NB4 (cell line): ENCODE results near the gene PPP4R4.

ENCODE experiments used
- DNase-seq: peaks from one replicate; pipeline ENCODE4 v3.0.0; 2010; ENCODE audit warnings: low read depth
- H3K4me3 ChIP-seq: one replicate; pipeline ENCODE4 v1.5.1; 2011; ENCODE audit warnings: mild to moderate bottlenecking, low read depth, low read length, moderate library complexity
- MYC ChIP-seq: IDR thresholded peaks from 2 replicates; pipeline ENCODE4 v1.6.1; 2011; ENCODE audit warnings: low read depth, low read length
- POLR2A ChIP-seq: IDR thresholded peaks from 2 replicates; pipeline ENCODE4 v1.6.1; 2011; ENCODE audit warnings: mild to moderate bottlenecking; ENCODE audit not compliant: insufficient read length; ENCODE audit errors: extremely low read depth
- TF ChIP-seq, protein P1 (sequence below): IDR thresholded peaks from one replicate; pipeline ENCODE4 v1.5.1; 2012; ENCODE audit warnings: low read depth, low read length
- TF ChIP-seq, protein P2 (sequence below): IDR thresholded peaks from 2 replicates; pipeline ENCODE4 v1.6.1; 2011; ENCODE audit warnings: low read depth, low read length

PPP4R4 gene

DNA sequence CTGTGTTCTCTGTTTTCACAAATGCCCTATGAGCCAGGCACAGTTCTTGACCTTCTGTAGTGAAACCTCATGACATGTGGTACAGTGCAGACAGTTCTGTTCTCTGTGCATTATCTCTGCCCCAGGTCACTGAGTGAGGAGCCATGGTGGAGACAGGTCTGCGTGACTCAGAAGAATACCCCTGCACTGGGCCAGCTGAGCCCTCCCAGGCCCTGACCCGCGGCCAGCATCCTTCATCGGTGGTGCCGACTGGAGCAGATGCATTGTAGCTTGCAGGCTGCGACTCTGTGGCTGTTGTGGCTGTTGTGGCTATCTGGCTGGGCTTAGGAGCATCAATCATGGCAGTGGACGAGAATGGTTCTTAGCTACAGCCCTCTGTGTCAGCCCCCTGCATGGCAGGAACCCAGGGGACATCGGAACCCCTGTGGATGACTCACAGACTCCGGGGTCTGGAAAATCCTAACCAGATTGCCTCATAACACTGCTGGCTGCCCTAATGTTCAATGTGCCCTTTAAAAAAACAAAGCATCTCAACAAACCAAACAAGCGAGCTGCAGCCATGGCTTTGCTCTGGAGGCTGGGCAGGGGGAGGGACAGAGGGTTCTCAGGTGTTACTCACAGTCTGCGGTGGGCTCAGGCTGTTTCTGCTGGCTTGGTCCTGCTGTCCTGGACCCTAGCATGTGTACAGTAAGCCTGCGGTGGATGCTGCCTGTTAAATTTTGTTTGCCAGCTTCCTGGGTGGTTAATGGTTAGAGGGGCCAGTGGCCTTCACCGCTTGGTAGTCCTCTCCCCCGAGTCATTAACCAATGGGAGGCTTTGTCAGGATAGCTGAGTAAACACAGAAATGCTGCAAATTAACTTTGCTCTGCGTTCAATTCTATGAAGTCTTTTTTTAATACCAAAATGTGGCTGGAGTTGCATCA is 148.8 kb downstream of the PPP4R4 start, which contains the start of gene SERPINA6:
SERPINA6 (minus strand) TSS at position 689 of the 923 bp plus-strand sequence. CDS start 8,688 bp downstream, outside the sequence.
- TF ChIP-seq, protein P1, sequence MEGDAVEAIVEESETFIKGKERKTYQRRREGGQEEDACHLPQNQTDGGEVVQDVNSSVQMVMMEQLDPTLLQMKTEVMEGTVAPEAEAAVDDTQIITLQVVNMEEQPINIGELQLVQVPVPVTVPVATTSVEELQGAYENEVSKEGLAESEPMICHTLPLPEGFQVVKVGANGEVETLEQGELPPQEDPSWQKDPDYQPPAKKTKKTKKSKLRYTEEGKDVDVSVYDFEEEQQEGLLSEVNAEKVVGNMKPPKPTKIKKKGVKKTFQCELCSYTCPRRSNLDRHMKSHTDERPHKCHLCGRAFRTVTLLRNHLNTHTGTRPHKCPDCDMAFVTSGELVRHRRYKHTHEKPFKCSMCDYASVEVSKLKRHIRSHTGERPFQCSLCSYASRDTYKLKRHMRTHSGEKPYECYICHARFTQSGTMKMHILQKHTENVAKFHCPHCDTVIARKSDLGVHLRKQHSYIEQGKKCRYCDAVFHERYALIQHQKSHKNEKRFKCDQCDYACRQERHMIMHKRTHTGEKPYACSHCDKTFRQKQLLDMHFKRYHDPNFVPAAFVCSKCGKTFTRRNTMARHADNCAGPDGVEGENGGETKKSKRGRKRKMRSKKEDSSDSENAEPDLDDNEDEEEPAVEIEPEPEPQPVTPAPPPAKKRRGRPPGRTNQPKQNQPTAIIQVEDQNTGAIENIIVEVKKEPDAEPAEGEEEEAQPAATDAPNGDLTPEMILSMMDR, result no peak
- no peak for TF ChIP-seq POLR2A
- DNase-seq, result no peak

DNA sequence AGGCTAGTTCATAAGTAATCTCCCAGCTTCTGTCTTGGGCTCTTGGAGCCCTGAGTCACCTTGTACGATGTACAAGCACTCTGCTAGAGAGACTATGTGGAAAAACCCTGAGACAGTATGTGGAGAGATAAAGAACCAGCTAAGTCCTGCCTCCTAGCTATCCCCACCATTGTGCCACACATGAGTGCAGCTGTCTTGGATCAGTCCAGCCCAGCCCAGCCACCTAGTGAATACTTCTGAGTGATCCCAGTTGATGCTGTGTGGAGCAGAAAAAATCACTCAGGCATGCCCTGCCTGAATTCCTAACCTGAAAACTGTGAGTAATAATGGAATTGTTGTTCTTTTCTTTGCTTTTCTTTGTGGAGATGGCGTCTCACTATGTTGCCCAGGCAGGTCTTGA is 154.1 kb downstream of the PPP4R4 start:
- DNase-seq, result no peak
- TF ChIP-seq, protein P2, sequence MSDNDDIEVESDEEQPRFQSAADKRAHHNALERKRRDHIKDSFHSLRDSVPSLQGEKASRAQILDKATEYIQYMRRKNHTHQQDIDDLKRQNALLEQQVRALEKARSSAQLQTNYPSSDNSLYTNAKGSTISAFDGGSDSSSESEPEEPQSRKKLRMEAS, result no peak
- TF ChIP-seq, protein P1, result no peak
- no peak for TF ChIP-seq POLR2A
- TF ChIP-seq MYC, result no peak
- H3K4me3 ChIP-seq, result no peak overlapping the region

More for the DNA sequence above, 148.8 kb downstream of the PPP4R4 start, which contains the start of gene SERPINA6:
- H3K4me3 ChIP-seq, result no peak within 1 kb of the TSS
